HL-60/S4 (cell line): ENCODE measurements around the gene ACTN3.
"Not testable (repeated sequence)": the region's sequence is repeated elsewhere in the genome, so short reads cannot be mapped to it uniquely, and the experiment has no call there.

Experiments used
- in situ Hi-C: fragments of 300-500 bp; cut with MboI; formaldehyde crosslinking; loops from 2 replicates; pipeline ENCODE4 v1.14.3; 2022; ENCODE audit warnings: low sequenced_read_pairs

The ACTN3 gene

DNA sequence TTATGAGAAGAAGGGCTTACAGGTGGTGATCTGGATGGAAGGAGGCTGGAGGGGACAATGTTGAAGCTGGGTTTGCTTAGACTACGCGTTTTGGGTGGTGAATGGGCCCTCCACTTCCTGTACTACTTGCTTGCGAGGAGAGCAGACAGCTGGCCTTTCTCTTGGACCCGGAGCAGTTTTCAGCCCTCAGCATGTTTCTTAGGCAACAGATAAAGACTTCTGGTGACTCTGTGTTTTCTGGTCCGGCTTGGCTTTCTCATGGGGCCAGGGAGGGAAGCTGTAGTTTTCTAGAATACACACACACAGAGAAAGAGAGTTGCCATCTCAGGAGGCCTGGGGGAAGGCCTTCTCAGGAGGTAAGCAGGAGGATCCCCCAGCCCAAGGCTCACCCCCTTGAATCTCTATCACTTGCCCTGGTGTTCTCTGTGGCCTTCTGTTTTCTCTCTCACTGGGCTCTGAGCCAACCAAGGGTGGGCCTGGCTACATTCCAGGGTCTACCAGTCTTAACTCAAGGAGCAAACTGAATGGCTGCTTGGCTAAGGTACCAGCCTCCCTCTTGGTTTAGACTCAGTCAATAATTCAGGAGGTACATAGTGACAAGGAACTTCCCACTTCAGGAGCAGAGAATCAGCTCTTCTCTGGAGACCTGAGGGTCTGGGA is 48.7 kb downstream of the ACTN3 start:
- in situ Hi-C loops = no loop called here

DNA sequence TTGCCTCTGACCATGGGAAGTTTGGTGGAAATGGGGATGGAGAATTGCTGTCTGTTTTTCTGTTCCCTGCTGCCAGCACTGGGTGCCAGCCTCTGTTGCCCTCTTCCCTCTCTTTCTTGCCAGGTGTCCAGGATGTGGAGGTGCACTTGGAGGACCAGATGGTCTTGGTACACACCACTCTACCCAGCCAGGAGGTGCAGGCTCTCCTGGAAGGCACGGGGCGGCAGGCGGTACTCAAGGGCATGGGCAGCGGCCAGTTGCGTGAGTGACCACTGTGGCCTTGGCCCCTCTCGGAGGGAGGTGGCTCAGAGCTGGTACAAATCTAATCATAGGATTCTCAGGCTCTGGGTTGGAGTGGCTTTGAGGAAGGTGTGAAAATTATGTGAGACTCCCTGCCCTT is 52.3 kb downstream of the ACTN3 start:
- in situ Hi-C loops = no loop called here

DNA sequence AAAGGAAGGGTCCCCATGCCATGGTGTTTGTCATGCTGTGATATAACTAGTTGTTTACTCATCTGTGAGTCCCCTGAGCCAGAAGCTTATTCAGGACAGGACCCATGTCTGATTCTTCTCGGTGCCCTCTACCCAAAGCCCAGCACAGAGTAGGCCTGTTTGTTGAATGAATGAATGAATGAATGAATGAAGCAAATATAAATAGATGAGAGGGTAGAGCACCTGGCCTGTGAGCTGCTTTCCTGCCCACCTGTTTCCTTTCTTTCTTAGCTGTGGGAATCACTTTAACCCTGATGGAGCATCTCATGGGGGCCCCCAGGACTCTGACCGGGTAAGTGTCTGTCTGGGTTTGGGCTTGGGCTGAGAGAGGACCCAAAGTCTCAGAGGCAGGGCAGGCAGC is 53.5 kb downstream of the ACTN3 start:
- in situ Hi-C loops = no loop called here

- in situ Hi-C loops = no loop called here
Measured at GRCh38 chr11:66600631-66601233, 54.0 kb downstream of the ACTN3 start.

DNA sequence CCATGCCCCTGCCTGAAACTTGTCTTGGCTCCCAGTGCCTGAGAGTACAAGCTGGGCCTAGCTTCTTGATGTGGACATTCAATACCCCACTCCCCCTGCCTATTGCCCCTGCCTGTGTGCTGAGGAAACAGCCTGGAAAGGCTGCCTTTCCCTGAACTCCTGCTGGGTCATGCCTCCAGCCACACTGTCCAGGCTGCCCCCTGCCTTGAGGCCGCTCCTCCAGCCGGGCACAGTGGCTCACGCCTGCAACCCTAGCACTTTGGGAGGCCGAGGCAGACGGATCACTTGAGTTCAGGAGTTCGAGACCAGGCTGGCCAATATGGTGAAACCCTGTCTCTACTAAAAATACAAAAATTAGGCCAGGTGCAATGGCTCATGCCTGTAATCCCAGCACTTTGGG is 56.4 kb downstream of the ACTN3 start:
- in situ Hi-C loops = no loop called here

- in situ Hi-C loops = no loop called here
Measured at GRCh38 chr11:66604155-66604554, 57.5 kb downstream of the ACTN3 start.

DNA sequence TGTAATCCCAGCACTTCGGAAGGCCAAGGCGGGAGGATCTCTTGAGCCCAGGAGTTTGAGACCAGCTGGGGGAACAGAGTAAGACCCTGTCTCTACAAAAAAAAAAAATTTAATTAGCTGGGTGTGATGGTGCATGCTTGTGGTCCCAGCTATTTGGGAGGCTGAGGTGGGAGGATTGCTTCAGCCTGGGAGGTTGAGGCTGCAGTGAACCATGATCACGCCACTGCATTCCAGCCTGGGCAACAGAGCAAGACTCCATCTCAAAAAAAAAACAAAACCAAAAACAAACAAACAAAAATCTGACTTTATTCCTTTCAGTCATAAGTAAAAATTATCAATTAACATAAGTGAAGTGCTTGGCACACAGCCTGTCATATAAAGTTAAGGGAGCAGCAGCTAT is 59.9 kb downstream of the ACTN3 start:
- in situ Hi-C loops = not testable (repeated sequence)

DNA sequence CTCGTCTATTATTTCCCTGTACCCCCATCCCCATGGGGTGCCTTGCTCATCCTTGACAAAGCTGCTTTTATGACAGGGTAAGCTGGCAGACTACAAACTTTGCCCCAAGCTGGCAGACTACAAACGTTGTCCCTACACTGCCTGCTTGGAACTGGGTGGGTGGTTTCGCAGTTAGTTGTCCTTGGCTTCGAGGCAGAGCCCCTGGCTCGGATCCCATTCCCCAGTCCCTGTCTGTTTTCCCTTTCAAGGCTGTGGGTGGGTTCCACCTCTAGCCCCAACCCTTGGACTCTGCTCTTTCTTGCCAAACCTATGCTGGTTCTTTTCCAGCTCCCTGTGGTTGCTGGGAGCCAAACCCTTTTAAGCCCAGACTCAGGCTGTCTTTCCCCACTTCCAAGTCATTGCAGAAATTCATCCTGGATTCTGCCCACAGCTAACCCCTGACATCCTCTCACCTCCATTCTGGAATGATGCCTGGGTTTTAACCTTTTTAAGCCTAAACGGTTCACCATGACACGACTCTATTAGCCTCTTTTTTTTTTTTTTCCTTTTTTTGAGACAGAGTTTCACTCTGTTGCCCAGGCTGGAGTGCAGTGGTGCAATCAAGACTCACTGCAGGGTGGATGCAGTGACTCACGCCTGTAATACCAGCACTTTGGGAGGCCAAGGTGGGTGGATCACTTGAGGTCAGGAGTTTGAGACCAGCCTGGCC is 60.6 kb downstream of the ACTN3 start:
- in situ Hi-C loops = no loop called here

DNA sequence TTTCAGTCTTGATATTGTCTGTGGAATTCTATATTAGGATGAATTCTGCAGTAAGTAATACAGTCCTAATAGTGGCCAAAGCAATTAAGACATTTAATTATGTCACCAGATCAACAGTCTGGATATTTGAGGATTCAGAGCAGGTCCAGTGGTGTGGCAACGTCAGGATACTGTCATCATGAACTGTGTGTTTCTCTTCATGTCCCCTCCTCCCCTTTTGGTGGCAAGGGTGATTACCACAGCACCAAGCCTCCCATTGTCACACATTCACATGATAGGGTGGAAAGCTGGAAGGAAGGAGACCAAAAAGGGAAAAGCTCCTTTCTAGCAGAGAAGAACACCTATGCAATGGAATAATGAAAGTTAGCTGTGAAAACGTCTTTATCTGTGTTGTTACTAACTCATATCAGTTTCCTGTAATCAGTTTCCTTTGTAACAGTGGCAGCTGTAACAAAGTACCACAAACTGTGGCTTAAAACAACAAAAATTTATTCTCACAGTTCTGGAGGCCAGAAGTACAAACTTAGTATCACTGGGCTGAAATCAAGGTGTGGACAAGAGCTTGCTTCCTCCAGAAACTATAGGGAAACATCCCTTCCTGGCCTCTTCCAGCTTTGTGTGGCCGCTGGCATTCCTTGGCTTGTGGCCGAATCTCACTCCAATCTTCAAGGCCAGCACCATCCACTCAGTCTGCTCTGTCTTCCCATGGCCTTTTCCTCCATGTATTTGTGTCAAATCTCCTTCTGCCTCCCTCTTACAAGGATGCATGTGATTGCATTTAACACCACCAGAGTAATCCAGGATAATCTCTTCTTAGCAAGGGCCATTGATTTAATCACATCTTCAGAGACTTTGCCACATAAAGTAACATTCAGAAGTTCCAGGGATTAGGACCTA is 63.3 kb downstream of the ACTN3 start:
- in situ Hi-C loops = no loop called here

DNA sequence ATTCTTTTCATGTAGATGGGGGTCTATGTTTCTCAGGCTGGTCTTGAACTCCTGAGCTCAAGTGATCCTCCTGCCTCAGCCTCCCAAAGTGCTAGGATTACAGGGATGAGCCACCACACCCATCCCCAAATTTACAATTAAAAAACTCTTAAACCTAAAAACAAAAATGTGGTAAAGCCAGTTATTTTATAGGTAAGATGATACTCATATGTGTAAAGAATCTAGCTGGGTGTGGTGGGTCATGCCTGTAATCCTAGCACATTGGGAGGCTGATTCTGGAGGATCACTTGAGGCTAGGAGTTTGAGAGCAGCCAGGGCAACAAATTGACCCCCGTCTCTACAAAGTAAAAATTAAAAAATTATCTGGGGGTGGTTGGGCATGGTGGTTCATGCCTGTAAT is 65.8 kb downstream of the ACTN3 start:
- in situ Hi-C loops = no loop called here
